Measurements from ENCODE around the gene ACCSL. TPM values are rescaled to one million over a fixed set of nuclear protein-coding genes. Genes with fewer than 3 reads are reported as not detected.

ACCSL gene
- polyA plus RNA-seq, 3 donors, result not detected

GRCh38 chr11:44065161-44065661, 17.4 kb downstream of the ACCSL start:
- peaks cover 3 to 11% of the 10 kb centered on the region in 2 donors for H3K36me3 Mint-ChIP-seq
- no peak overlapping the region for H3K9ac ChIP-seq (ENCODE audit: insufficient read depth, low read length, poor library complexity, severe bottlenecking)
- peak overlapping the region; percentile 95 for H3K4me3 Mint-ChIP-seq
- WGBS (ENCODE audit: insufficient coverage), result 82% methylated on average over 3 of the region's 4 CpGs
- H3K4me1 Mint-ChIP-seq, result peaks cover 20% of the 10 kb centered on the region
- no peak for TF ChIP-seq CTCF (IDR thresholded peaks at IDR 0.05)
- H3K4me1 ChIP-seq (ENCODE audit: control insufficient read depth in 1 of 2, insufficient read depth in 2 of 2, low read length in 2 of 2), result peaks cover 17% of the 10 kb centered on the region in 2 donors
- H3K27me3 ChIP-seq (ENCODE audit: control insufficient read depth in 2 of 2, insufficient read depth in 2 of 2, low read length in 2 of 2), result no peaks in the 10 kb centered on the region
- peak overlapping the region; percentile 74 for H3K4me2 ChIP-seq (replicated peaks; ENCODE audit: extremely low read depth, low read length, poor library complexity, severe bottlenecking)
- H3K27ac Mint-ChIP-seq, result peak overlapping the region in 3 of 7 donors; percentile 95 to 96 (median 95)
- peak overlapping the region in 1 of 3 experiments; percentile 84 for H3K4me3 ChIP-seq (replicated peaks in 1 of 3; ENCODE audit: low read depth in 2 of 3, low read length in 3 of 3)
- no peaks in the 10 kb centered on the region for H4K20me1 ChIP-seq (ENCODE audit: insufficient read depth, low read length)
- no peaks in the 10 kb centered on the region for H3K9me3 ChIP-seq (replicated peaks in 1 of 2; ENCODE audit: control insufficient read depth in 1 of 2, insufficient read depth in 1 of 2, low read length in 2 of 2)
- no peak for DNase-seq
- H3K27me3 Mint-ChIP-seq (ENCODE audit: low read depth in 3 of 3), result peaks cover 1 to 5% (median 1%) of the 10 kb centered on the region in 3 donors
- no peaks in the 10 kb centered on the region for H3K79me2 ChIP-seq (ENCODE audit: insufficient read depth, low read length)
- no peak overlapping the region for H3K27ac ChIP-seq (ENCODE audit: low read depth in 1 of 2, low read length in 2 of 2)
- peaks cover 0 to 4% (median 0%) of the 10 kb centered on the region in 7 donors for H3K9me3 Mint-ChIP-seq
- intact Hi-C loops (cut with micrococcal nuclease), result no loop called here
- peak overlapping the region; percentile 93 for H2AFZ ChIP-seq (ENCODE audit: insufficient read depth, low read depth, low read length, poor library complexity, severe bottlenecking)
- no peaks in the 10 kb centered on the region for H3K36me3 ChIP-seq (replicated peaks in 1 of 2; ENCODE audit: control insufficient read depth in 1 of 2, insufficient read depth in 2 of 2, low read length in 2 of 2)

- H3K9me3 Mint-ChIP-seq, result peaks cover 0 to 4% (median 0%) of the 10 kb centered on the region in 7 donors
- peaks cover 20% of the 10 kb centered on the region for H3K4me1 Mint-ChIP-seq
- H3K27ac Mint-ChIP-seq, result peak within 1 kb of the TSS; percentile 78 to 96 (median 94)
- Histone ChIP-seq H3K9me3 (replicated peaks in 1 of 2; ENCODE audit: control insufficient read depth in 1 of 2, insufficient read depth in 1 of 2, low read length in 2 of 2) (no peaks in the 10 kb centered on the region), H3K27ac (ENCODE audit: low read depth in 1 of 2, low read length in 2 of 2) (peak within 1 kb of the TSS; percentile 75 to 87), H3K27me3 (ENCODE audit: control insufficient read depth in 2 of 2, insufficient read depth in 2 of 2, low read length in 2 of 2) (no peaks in the 10 kb centered on the region), H3K36me3 (replicated peaks in 1 of 2; ENCODE audit: control insufficient read depth in 1 of 2, insufficient read depth in 2 of 2, low read length in 2 of 2) (peaks cover 0 to under 1% of the 10 kb centered on the region in 2 donors), H2AFZ (ENCODE audit: insufficient read depth, low read depth, low read length, poor library complexity, severe bottlenecking) (peak within 1 kb of the TSS; percentile 93), H3K9ac (ENCODE audit: insufficient read depth, low read length, poor library complexity, severe bottlenecking) (peak within 1 kb of the TSS; percentile 88), H3K4me3 (replicated peaks in 1 of 3; ENCODE audit: low read depth in 2 of 3, low read length in 3 of 3) (peak within 1 kb of the TSS; percentile 67 to 93 (median 84)), H3K4me2 (replicated peaks; ENCODE audit: extremely low read depth, low read length, poor library complexity, severe bottlenecking) (peak within 1 kb of the TSS; percentile 74), H3K79me2 (ENCODE audit: insufficient read depth, low read length) (no peaks in the 10 kb centered on the region), H3K4me1 (ENCODE audit: control insufficient read depth in 1 of 2, insufficient read depth in 2 of 2, low read length in 2 of 2) (peaks cover 17% of the 10 kb centered on the region in 2 donors), H4K20me1 (ENCODE audit: insufficient read depth, low read length) (no peaks in the 10 kb centered on the region)
- peaks cover 8 to 11% of the 10 kb centered on the region in 2 donors for H3K36me3 Mint-ChIP-seq
- H3K4me3 Mint-ChIP-seq, result peak within 1 kb of the TSS; percentile 95
- 2% methylated on average over 63 of the region's 70 CpGs for WGBS (ENCODE audit: insufficient coverage)
- intact Hi-C loops (cut with micrococcal nuclease), result no loop called here
- peak; percentile 96 for TF ChIP-seq CTCF (IDR thresholded peaks at IDR 0.05)
- peak; percentile 82 to 87 (median 84) for DNase-seq
- H3K27me3 Mint-ChIP-seq (ENCODE audit: low read depth in 3 of 3), result peaks cover 0 to 5% (median 1%) of the 10 kb centered on the region in 3 donors
Observed at GRCh38 chr11:44065841-44066731, 18.3 kb downstream of the ACCSL start, which contains the start of gene ACCS. Gene ACCS, plus strand, starts transcription at chr11:44066270. Its CDS starts 1,358 bp downstream, at chr11:44067628.
